GM18526 (cell line): ENCODE data around the gene NNMT.

Experiments used
- POLR2A ChIP-seq: IDR thresholded peaks from 3 replicates; pipeline ENCODE4 v1.6.1; 2011; ENCODE audit not compliant: insufficient read length; ENCODE audit errors: extremely low read depth

Gene NNMT

GRCh38 chr11:114287154-114287553 lies 9.0 kb upstream of the NNMT start:
- TF ChIP-seq POLR2A, result no peak

- TF ChIP-seq POLR2A, result no peak
These were observed 8.1 kb upstream of the NNMT start for GRCh38 chr11:114288136-114288535.

- no peak for TF ChIP-seq POLR2A
These were observed 6.4 kb upstream of the NNMT start for GRCh38 chr11:114289779-114290178.

GRCh38 chr11:114290503-114291235 lies 5.5 kb upstream of the NNMT start:
- TF ChIP-seq POLR2A, result no peak

GRCh38 chr11:114291381-114291780 lies 4.8 kb upstream of the NNMT start:
- TF ChIP-seq POLR2A, result no peak

- TF ChIP-seq POLR2A, result no peak
These were observed 4.1 kb upstream of the NNMT start for GRCh38 chr11:114291842-114292680.

- no peak for TF ChIP-seq POLR2A
These were observed 2.9 kb upstream of the NNMT start for GRCh38 chr11:114293201-114293711.

- TF ChIP-seq POLR2A, result no peak
These were observed 590 bp downstream of the NNMT start for GRCh38 chr11:114296605-114297372.

- TF ChIP-seq POLR2A, result no peak
These were observed 1.9 kb downstream of the NNMT start for GRCh38 chr11:114297806-114298709.

- no peak for TF ChIP-seq POLR2A
These were observed 2.5 kb downstream of the NNMT start for GRCh38 chr11:114298710-114299109.

- no peak for TF ChIP-seq POLR2A
These were observed 4.9 kb downstream of the NNMT start for GRCh38 chr11:114301088-114301487.

- TF ChIP-seq POLR2A, result no peak
These were observed 5.7 kb downstream of the NNMT start for GRCh38 chr11:114301927-114302326.

- no peak for TF ChIP-seq POLR2A
These were observed 6.5 kb downstream of the NNMT start for GRCh38 chr11:114302663-114303062.

- no peak for TF ChIP-seq POLR2A
These were observed 7.9 kb downstream of the NNMT start for GRCh38 chr11:114304065-114304464.

GRCh38 chr11:114304969-114305368 lies 8.8 kb downstream of the NNMT start:
- no peak for TF ChIP-seq POLR2A
